ENCODE results near the gene UQCC5. TPM values are rescaled to one million over a fixed set of nuclear protein-coding genes. Genes with fewer than 3 reads are reported as not detected.

Gene UQCC5
- total RNA-seq, 1 experiment from 2014 or later: 45.8 TPM

DNA sequence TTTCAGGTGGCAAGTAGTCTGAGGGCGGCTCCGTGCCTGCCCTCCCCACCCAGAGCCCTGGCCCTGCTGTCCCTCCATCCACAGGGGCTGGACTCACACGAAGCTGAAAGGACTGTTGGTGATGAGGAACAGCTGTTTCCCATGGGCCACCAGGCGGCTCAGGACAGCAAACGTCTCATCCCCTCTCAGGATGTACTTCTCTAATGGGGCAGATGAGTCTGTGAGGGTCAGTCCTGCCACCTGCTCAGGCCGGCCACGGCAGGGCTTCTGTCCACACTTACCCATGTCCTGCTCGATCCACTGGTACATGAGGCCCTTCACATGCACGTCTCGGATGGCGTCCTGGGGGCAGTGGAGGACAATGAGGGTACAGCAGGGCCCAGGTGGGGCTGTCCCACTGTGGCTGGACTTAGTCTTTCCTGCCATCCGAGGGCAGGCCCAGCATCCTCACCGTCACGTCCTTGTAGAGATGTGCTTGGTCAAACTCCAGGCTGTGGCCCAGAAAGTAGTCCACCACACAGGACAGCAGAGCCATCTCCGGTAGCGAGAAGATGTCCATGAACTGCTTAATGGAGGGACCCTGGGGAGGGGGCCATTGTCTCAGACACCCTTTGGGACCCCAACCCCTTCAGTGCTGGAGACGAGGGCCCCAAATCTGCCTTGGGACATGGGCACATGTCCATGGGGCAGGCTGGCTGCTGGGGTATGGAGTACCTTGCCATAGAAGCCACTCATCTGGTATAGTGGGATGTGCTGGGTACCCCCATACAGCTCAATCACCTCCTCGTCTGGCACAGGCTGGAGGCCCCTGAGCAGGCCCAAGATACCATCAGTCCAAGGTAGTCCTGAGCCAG is 8.4 kb upstream of the UQCC5 start:
- peaks cover 9 to 10% of the 10 kb centered on the region in 2 experiments for H3K4me1 Mint-ChIP-seq
- H3K23me2 ChIP-seq (ENCODE audit: insufficient read length, low read depth, low read length, poor library complexity, severe bottlenecking): peaks cover 8% of the 10 kb centered on the region
- no peak overlapping the region for H3K9ac ChIP-seq (ENCODE audit: extremely low read depth, insufficient read length, low read length)
- no peak overlapping the region for H2BK120ac ChIP-seq (ENCODE audit: low read depth, low read length, poor library complexity, severe bottlenecking)
- H3T11ph ChIP-seq (ENCODE audit: low read length): no peak overlapping the region
- no peak overlapping the region for H2BK15ac ChIP-seq (ENCODE audit: low read depth, low read length)
- H2BK5ac ChIP-seq (ENCODE audit: insufficient read length, low read length): no peak overlapping the region
- H3K27me3 Mint-ChIP-seq (ENCODE audit: low read depth): no peaks in the 10 kb centered on the region; the same call in 1 of the 2 replicates
- H3K23ac ChIP-seq (ENCODE audit: insufficient read length, low read depth, low read length): no peak overlapping the region
- H3K4me1 ChIP-seq (ENCODE audit: insufficient read depth, low read length): no peaks in the 10 kb centered on the region
- H3K36me3 Mint-ChIP-seq (ENCODE audit: insufficient read depth in 1 of 3, low read depth in 3 of 3): peaks cover 28 to 64% (median 62%) of the 10 kb centered on the region in 3 experiments; a peak in 6 of 7 replicates
- no peak overlapping the region for H3K14ac ChIP-seq (ENCODE audit: insufficient read depth, low read length)
- H3K18ac ChIP-seq (ENCODE audit: insufficient read length, low read depth, low read length): no peak overlapping the region
- no peak overlapping the region for H4K8ac ChIP-seq (replicated peaks; ENCODE audit: insufficient read length, low read depth, low read length)
- H2BK12ac ChIP-seq (ENCODE audit: insufficient read length, low read depth, low read length): no peak overlapping the region
- H2BK20ac ChIP-seq (ENCODE audit: low read depth, low read length, poor library complexity, severe bottlenecking): no peak overlapping the region
- no peak overlapping the region for H3K4me2 ChIP-seq (ENCODE audit: insufficient read depth, insufficient read length, low read length)
- H3K9me3 Mint-ChIP-seq: no peaks in the 10 kb centered on the region
- no peak overlapping the region for H4K91ac ChIP-seq (ENCODE audit: insufficient read length, low read depth, low read length)
- no peak overlapping the region for H3K56ac ChIP-seq (ENCODE audit: insufficient read length, low read depth, low read length)
- no peak overlapping the region for H2AFZ ChIP-seq (ENCODE audit: low read length)
- H2AK5ac ChIP-seq (ENCODE audit: insufficient read length, low read length): no peak overlapping the region
- H3K27me3 ChIP-seq (ENCODE audit: insufficient read depth, low read length): no peaks in the 10 kb centered on the region
- no peaks in the 10 kb centered on the region for H3K9me3 ChIP-seq (ENCODE audit: control insufficient read depth, low read depth, low read length)
- DNase-seq: no peak
- WGBS (ENCODE audit: extremely low coverage, insufficient read length, low lambda C conversion rate): no CpG with 5 or more reads among the region's 18 CpGs
- H3K79me2 ChIP-seq (ENCODE audit: insufficient read depth, low read length): peaks cover 2% of the 10 kb centered on the region; the same call in 1 of the 2 replicates
- H3K79me1 ChIP-seq (ENCODE audit: insufficient read depth, low read depth, low read length, poor library complexity, severe bottlenecking): no peaks in the 10 kb centered on the region
- no peak overlapping the region for H3K4me3 Mint-ChIP-seq
- H4K5ac ChIP-seq (ENCODE audit: insufficient read length, low read depth, low read length): no peak overlapping the region
- H4K20me1 ChIP-seq (ENCODE audit: control insufficient read depth, insufficient read depth, insufficient read length): no peaks in the 10 kb centered on the region
- no peak for TF ChIP-seq CTCF (conservative IDR thresholded peaks at IDR 0.05)
- H3K27ac ChIP-seq (ENCODE audit: insufficient read length, low read depth, low read length): no peak overlapping the region
- no peak overlapping the region for H3K27ac Mint-ChIP-seq
- H3K4ac ChIP-seq (ENCODE audit: low read depth, low read length): no peak overlapping the region

Measured in H9 (cell line).